ENCODE results near the gene SULT4A1. TPM values are rescaled to one million over a fixed set of nuclear protein-coding genes. Genes with fewer than 3 reads are reported as not detected.
A peak's percentile ranks its signal among the peaks of the same experiment; 100 is the strongest.

Gene SULT4A1
- total RNA-seq, 1 donor from 2014 or later: not detected

DNA sequence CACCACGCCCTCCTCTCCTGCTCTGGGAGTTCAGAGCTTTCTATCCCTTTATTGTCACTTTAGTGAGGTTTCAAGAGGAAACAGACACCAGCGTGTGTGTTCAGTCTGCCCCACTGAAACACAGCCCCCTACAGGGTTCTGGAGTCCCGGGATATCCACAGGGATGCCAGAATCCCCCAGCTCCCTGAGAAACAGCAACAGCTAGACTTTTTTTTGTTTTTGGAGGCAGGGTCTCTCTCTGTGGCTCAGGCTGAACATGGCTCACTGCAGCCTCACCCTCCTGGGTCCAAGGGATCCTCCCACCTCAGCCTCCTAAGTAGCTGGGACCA is 10.4 kb downstream of the SULT4A1 start:
- ATAC-seq: no peak
- no peak overlapping the region for H3K27ac ChIP-seq
- no peak for DNase-seq
- intact Hi-C loops (cut with DNase I): no loop called here
- H3K4me1 ChIP-seq: no peaks in the 10 kb centered on the region
- H3K36me3 ChIP-seq: no peaks in the 10 kb centered on the region
- peaks cover 8% of the 10 kb centered on the region for H3K27me3 ChIP-seq
- no peaks in the 10 kb centered on the region for H3K9me3 ChIP-seq
- no peak for TF ChIP-seq CTCF (IDR thresholded peaks at IDR 0.05)
- H3K4me3 ChIP-seq: no peak overlapping the region

GRCh38 chr22:43851058-43851978 is 11.0 kb downstream of the SULT4A1 start:
- DNase-seq (no peak), ATAC-seq (no peak)
- peaks cover 8% of the 10 kb centered on the region for H3K27me3 ChIP-seq
- no peaks in the 10 kb centered on the region for H3K36me3 ChIP-seq
- intact Hi-C loops (cut with DNase I): no loop called here
- H3K4me3 ChIP-seq: no peak overlapping the region
- TF ChIP-seq CTCF (IDR thresholded peaks at IDR 0.05): no peak
- H3K27ac ChIP-seq: no peak overlapping the region
- H3K4me1 ChIP-seq: no peaks in the 10 kb centered on the region
- no peaks in the 10 kb centered on the region for H3K9me3 ChIP-seq

DNA sequence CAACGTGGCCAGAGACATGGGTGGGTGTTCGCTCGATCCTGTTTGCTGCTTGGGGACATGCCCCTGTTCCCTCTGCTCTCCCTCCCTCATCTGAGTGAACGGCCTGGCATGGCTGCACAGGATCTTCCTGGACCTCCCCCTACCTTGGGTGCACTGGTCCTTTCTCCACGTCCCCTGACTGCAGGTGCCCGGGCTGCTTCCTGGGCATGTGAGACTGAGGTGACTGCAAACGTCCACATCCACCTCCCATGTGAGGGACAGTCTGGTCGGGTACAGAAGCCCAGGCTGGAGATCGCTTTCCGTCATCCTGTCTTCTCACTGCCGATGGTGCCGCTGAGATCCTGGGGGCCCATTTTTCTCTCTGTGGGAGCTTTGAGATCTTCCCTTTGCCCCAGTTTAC is 11.8 kb downstream of the SULT4A1 start:
- no peak for TF ChIP-seq CTCF (IDR thresholded peaks at IDR 0.05)

DNA sequence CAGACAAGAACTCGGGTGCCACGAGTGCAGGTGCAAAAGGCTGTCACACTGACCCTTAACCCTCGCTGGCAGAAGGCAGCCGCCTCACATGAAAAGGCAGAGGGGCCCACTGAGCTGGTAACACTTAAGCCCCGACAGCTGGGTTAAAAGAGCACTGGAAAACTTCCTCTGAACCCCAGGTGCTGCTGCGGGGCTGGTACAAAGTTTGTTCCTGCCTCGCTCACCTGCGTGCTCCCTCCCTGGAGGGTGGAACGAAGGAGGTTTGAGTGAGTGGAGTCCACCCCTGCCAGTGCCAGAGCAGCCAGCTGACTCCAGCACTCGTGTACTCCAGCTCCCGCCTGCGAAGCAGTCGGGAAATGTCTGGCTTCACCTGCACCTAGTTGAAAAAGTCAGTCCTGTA is 12.6 kb downstream of the SULT4A1 start:
- TF ChIP-seq CTCF (IDR thresholded peaks at IDR 0.05): no peak
- intact Hi-C loops (cut with DNase I): no loop called here
- DNase-seq (no peak), ATAC-seq (no peak)
- H3K4me1 ChIP-seq: no peaks in the 10 kb centered on the region
- no peaks in the 10 kb centered on the region for H3K9me3 ChIP-seq
- no peak overlapping the region for H3K4me3 ChIP-seq
- H3K27me3 ChIP-seq: peaks cover 8% of the 10 kb centered on the region
- no peaks in the 10 kb centered on the region for H3K36me3 ChIP-seq
- no peak overlapping the region for H3K27ac ChIP-seq

More for the DNA sequence above, 11.8 kb downstream of the SULT4A1 start:
- Histone ChIP-seq H3K9me3 (no peaks in the 10 kb centered on the region), H3K4me1 (no peaks in the 10 kb centered on the region), H3K27ac (no peak overlapping the region), H3K4me3 (no peak overlapping the region), H3K36me3 (no peaks in the 10 kb centered on the region), H3K27me3 (peaks cover 8% of the 10 kb centered on the region)
- DNase-seq (peak; percentile 45), ATAC-seq (no peak)
- intact Hi-C loops (cut with DNase I): no loop called here

DNA sequence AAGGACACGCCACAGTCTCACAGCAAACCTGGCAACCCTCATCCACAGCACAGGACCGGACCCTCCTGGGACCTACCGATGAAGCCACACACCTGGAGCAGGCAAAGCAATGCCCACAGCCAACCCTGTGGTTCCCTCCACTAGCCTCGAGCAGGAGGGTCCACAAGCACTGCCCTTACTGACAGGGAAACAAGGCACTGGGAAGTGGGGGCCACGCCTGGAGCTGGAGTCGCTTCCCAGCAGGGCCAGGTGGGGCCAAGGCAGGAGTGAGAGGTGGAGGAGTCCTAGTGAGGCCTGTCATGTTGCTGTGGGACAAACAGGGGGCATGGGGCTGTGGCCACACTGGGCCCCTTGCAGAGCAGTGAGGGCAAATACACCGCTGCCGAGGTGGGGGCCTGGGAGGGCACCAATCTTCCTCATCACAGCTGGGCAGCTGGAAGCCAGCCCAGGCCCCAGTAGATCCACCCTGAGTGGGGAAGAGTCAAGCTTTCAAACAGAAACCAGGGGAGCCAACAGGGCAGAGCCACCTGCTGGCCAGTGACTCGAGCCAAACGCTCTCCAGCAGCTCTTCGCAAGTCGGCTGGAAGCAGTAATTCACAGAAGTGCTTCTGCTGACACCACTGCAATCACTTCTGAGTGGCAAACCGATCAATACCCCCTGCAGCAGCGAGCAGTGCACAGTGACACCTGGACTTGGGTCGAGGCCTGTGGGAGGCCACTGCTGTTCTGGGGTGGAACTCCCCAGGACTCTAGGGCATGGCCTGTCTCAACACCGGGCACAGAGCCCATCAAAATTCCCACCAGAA is 13.7 kb downstream of the SULT4A1 start:
- Histone ChIP-seq H3K27ac (no peak overlapping the region), H3K4me1 (no peaks in the 10 kb centered on the region), H3K27me3 (peaks cover 8% of the 10 kb centered on the region), H3K9me3 (no peaks in the 10 kb centered on the region), H3K36me3 (no peaks in the 10 kb centered on the region), H3K4me3 (no peak overlapping the region)
- ATAC-seq: no peak
- intact Hi-C loops (cut with DNase I): no loop called here
- peak; percentile 16 for TF ChIP-seq CTCF (IDR thresholded peaks at IDR 0.05)
- peak; percentile 52 for DNase-seq

Data from upper lobe of right lung (tissue), 1 donor.